HG02973 (cell line): ENCODE results near the gene JPH3.

ENCODE experiments used
- ATAC-seq: cut with Tn5 transposase; IDR thresholded peaks from one replicate; pipeline ENCODE4 v1.9.1; 2021; ENCODE audit warnings: moderate library complexity; ENCODE audit not compliant: unreplicated experiment

Gene JPH3

GRCh38 chr16:87598431-87598830 is 3.9 kb upstream of the JPH3 start:
- ATAC-seq: no peak

- no peak for ATAC-seq
These were observed 2.1 kb upstream of the JPH3 start for GRCh38 chr16:87600246-87600645.

- no peak for ATAC-seq
These were observed 817 bp upstream of the JPH3 start for GRCh38 chr16:87601401-87601981.

- ATAC-seq: no peak
These were observed 744 bp downstream of the JPH3 start for GRCh38 chr16:87602821-87603683.

- ATAC-seq: no peak
These were observed 1.7 kb downstream of the JPH3 start for GRCh38 chr16:87603684-87604633.

- no peak for ATAC-seq
These were observed 2.4 kb downstream of the JPH3 start for GRCh38 chr16:87604634-87605111.

- no peak for ATAC-seq
These were observed 4.9 kb downstream of the JPH3 start for GRCh38 chr16:87607223-87607622.

- no peak for ATAC-seq
These were observed 5.6 kb downstream of the JPH3 start for GRCh38 chr16:87607871-87608270.

GRCh38 chr16:87608400-87608985 is 6.2 kb downstream of the JPH3 start:
- no peak for ATAC-seq

GRCh38 chr16:87610026-87610425 is 7.7 kb downstream of the JPH3 start:
- no peak for ATAC-seq

- ATAC-seq: no peak
These were observed 9.1 kb downstream of the JPH3 start for GRCh38 chr16:87611456-87611855.

- no peak for ATAC-seq
These were observed 11.7 kb downstream of the JPH3 start for GRCh38 chr16:87613961-87614360.

- ATAC-seq: no peak
These were observed 13.3 kb downstream of the JPH3 start for GRCh38 chr16:87615621-87616041.

- ATAC-seq: no peak
These were observed 14.2 kb downstream of the JPH3 start for GRCh38 chr16:87616556-87616955.

GRCh38 chr16:87618216-87618615 is 15.9 kb downstream of the JPH3 start:
- no peak for ATAC-seq

- ATAC-seq: no peak
These were observed 17.3 kb downstream of the JPH3 start for GRCh38 chr16:87619360-87620200.

- no peak for ATAC-seq
These were observed 17.8 kb downstream of the JPH3 start for GRCh38 chr16:87620201-87620495.

- no peak for ATAC-seq
These were observed 19.2 kb downstream of the JPH3 start for GRCh38 chr16:87621550-87621829.

GRCh38 chr16:87621976-87622713 is 19.8 kb downstream of the JPH3 start:
- ATAC-seq: no peak
